Activated naive CD8-positive, alpha-beta T cell treated with anti-CD3 and anti-CD28 coated beads, Interleukin-2, amount 50 U/mL, for 16 hours (primary cell): ENCODE results near the gene RILP.

Experiments
- DNase-seq: peaks from one replicate; pipeline ENCODE4 v3.0.0-alpha.2; 2020; ENCODE audit warnings: low read depth, low spot score

The RILP gene

GRCh38 chr17:1629504-1630310 is 20.0 kb downstream of the RILP start:
- peak; percentile 43 for DNase-seq

GRCh38 chr17:1628856-1629503 is 20.7 kb downstream of the RILP start:
- DNase-seq: peak; percentile 86

DNA sequence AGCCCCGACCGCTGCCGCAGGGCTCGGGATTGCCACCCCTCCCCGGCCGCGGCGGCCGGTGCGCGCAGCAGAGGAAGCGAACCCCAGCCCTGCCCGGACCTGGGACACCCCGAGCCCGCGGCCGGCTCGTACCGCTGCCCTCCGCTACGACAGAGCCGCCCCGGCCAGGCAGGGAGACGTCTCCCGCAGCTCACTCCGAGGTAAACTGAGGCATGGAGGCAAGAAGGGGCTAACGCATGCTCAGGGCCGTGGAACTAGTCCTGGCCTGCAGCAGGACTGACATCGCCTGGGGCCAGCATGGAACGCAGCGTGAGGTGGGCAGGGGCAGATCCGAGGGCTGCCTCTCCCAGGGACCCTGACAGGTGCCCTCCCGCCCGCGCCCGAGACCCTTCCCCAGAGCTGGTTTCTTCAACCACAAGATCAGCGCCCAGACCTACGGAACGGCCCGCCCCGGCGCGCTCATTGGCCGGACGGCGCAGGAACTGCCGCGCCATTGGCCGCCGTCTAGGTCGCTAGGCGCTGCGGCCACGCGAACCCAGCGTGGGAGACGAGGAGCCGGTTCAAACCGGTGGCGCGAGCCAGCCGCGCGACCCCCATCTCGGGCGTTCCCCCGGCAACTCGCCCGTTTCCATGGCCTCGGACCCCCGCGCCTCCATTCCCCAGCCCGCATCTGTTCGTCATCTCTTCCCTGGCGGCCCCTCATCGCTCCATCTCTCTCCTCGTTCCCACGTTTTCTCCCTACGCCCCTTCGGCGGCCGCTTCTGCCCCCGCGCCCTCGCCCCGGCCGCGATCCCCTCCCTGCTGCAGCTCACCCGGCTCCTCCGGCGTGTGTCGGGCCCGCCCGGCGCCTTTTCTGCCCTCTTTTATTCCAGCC is 21.4 kb downstream of the RILP start, which contains the start of gene SLC43A2:
Gene SLC43A2 (minus strand): TSS at position 853 of the 874 bp plus-strand sequence. CDS start 960 bp downstream, outside the sequence.
- DNase-seq: peak; percentile 51

GRCh38 chr17:1627182-1627981 is 22.3 kb downstream of the RILP start:
- DNase-seq: no peak

DNA sequence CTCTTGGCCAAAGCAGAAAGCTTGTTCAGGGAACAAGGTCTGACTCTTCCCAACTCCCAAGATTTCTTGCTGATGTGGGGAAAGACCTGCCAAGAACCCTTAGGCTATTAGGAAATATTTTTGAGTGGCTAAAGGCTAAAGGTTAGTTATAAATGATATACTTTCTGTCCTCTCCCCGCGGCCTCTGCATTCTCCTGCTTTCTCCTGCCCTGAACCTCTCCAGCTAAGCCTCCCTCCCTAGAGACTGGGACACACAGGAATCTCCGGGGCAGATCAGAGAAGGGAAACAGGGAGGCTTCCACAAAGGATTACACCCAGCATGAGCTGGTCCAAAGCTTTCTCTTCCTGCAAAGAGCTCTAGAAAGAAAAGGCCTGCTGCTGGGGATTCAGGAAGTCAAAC is 23.3 kb downstream of the RILP start:
- no peak for DNase-seq

- no peak for DNase-seq
These were observed 24.1 kb downstream of the RILP start for GRCh38 chr17:1625581-1625980.

- no peak for DNase-seq
These were observed 24.6 kb downstream of the RILP start for GRCh38 chr17:1625053-1625452.

- DNase-seq: no peak
These were observed 25.0 kb downstream of the RILP start for GRCh38 chr17:1624650-1625049.

GRCh38 chr17:1623057-1623630 is 26.5 kb downstream of the RILP start:
- DNase-seq: no peak

GRCh38 chr17:1621273-1621954 is 28.3 kb downstream of the RILP start:
- DNase-seq: no peak

- no peak for DNase-seq
These were observed 29.2 kb downstream of the RILP start for GRCh38 chr17:1620486-1620885.

DNA sequence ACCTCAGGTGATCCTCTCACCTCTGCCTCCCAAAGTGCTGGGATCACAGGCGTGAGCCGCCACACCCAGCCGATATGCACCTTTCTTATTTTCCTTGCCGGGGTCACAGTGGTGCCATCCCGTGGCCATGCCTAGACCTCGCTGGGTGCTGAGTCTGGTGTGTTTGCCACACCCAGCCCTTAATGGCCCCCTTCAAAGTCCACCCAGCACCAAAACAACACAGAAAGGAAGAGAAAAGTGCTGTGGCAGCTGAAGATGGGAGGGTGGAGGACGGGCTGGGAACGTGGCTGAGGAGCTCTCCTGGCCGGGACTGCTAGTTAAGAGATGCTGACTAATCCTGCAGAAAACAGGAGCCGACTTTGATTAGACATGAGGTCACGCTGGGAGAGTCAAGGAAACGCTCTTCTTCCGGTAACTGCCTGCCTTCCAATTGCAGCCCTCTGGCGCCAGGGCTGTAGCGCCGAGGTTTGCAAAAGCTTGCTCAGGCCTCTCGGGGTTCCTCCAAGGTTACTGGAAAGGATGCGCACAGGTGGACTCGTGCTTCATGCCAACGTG is 32.0 kb downstream of the RILP start:
- no peak for DNase-seq

DNA sequence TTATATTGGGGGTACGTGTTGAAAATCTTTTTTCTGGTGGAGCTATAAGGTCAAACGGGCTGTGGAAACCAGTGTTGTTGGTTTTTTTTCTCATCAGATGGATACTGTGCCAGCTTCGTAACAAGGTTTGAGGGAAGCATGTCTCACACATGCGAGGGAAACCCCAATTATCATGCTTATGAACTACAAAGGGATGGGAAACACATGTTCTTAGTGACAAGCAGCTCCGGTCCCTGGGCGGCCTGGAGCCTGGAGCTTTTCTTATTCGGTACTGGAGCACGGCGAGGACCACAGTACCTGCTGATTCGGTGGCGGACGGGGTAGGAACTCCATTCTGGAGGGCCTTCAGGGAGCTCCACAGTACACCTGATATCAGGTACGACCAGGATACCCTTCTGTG is 33.6 kb downstream of the RILP start:
- DNase-seq: no peak

GRCh38 chr17:1612400-1612799 is 37.3 kb downstream of the RILP start:
- no peak for DNase-seq

GRCh38 chr17:1611715-1612114 is 38.0 kb downstream of the RILP start:
- DNase-seq: no peak

GRCh38 chr17:1608676-1609075 is 41.0 kb downstream of the RILP start:
- DNase-seq: no peak

GRCh38 chr17:1607971-1608320 is 41.7 kb downstream of the RILP start:
- DNase-seq: no peak

DNA sequence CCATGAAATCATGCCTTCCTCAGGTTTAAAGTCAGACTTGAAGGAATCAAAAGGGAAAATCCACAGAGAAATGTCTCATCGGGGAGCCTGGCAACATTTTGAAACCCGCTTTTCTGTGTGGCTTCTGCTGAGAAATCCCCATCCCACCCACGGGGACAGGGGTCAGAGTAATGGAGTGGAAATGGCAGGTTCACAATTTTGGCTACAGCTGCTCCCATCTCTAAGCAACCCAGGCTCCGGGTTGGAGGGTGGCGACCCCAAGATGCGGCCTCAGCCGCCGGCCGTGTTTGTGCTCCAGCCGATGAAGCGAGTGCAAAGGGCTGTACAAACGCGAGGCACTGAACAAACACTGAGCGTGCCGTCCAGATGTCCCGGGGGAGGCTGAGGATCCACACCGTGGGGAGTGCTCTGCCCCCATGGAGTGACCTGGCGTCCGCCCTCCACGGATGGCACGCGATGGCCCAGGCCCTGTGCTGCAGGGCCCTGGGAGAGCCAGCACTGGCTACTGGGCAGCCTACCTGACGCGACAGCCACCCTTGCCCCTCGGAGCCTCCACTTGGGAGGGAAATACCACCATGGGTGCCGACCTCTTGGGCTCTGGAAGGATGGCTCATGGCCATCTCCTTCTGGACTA is 43.2 kb downstream of the RILP start:
- no peak for DNase-seq

DNA sequence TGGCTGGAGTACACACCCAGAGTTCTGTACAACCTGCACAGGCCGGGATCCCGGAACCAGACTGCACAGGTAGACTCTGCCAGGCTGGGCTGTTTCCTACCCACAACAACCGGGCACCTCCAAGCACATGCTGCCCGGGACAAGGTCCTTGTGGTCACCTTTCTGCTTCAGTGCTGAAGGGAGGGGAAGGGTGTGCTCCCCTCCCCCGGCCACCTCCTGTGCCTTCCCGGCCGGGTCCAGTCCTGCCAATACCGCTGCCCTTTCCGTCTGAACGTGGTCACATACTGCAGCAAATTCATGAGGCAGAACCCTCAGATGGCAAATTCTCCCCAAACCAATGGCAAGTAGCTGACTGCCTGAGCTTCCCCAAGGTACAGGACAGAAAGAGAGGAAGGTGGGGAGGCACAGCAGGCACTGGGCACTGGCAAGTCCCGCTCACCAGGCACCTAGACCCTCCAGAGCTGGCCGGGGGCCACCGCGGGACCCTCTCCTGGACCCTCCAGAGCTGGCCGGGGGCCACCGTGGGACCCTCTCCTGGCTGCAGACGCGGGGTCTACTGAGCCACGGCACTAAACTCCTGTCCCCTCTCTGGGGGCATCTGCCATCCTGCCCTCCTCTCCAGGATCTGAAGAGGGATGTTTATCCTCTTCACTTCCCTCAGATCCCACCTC is 43.9 kb downstream of the RILP start:
- DNase-seq: no peak
